OCI-LY1 (cell line): ENCODE measurements around the gene C2orf74.

Experiments
- H2AFZ ChIP-seq: fragments of 200-600 bp; sonication (generic), shearing (Covaris generic); 2 replicates; pipeline ENCODE4 v1.6.0; 2014; ENCODE audit warnings: antibody characterized with exemption, mild to moderate bottlenecking, low read length
- H3F3A ChIP-seq: fragments of 200-600 bp; sonication (generic), shearing (Covaris generic); 2 replicates; pipeline ENCODE4 v1.6.0; 2014; ENCODE audit warnings: mild to moderate bottlenecking, antibody characterized with exemption, low read length, moderate library complexity; ENCODE audit not compliant: insufficient read depth
- H3K27ac ChIP-seq: fragments of 200-600 bp; sonication (generic); 2 replicates; pipeline ENCODE4 v1.5.1; 2014; ENCODE audit warnings: low read length, mixed run types, mild to moderate bottlenecking, low read depth; ENCODE audit not compliant: poor library complexity, severe bottlenecking
- H3K27me3 ChIP-seq: fragments of 200-600 bp; sonication (generic); 2 replicates; pipeline ENCODE4 v1.6.0; 2014; ENCODE audit warnings: antibody characterized with exemption, mild to moderate bottlenecking, low read length, moderate library complexity; ENCODE audit not compliant: insufficient read depth
- H3K36me3 ChIP-seq: fragments of 200-600 bp; sonication (generic); 2 replicates; pipeline ENCODE4 v1.6.1; 2014; ENCODE audit warnings: mild to moderate bottlenecking, antibody characterized with exemption, low read length, moderate library complexity, mixed read lengths; ENCODE audit not compliant: insufficient read depth
- H3K4me1 ChIP-seq: fragments of 200-600 bp; sonication (generic); 2 replicates; pipeline ENCODE4 v1.5.1; 2014; ENCODE audit warnings: mild to moderate bottlenecking, low read length, moderate library complexity; ENCODE audit not compliant: insufficient read depth, severe bottlenecking
- H3K4me2 ChIP-seq: fragments of 200-600 bp; sonication (generic), shearing (Covaris generic); 2 replicates; pipeline ENCODE4 v1.6.1; 2014; ENCODE audit warnings: low read length
- H3K4me3 ChIP-seq: fragments of 200-600 bp; sonication (generic); 2 replicates; pipeline ENCODE4 v1.5.1; 2014; ENCODE audit warnings: low read length, low read depth, mild to moderate bottlenecking, mixed read lengths; ENCODE audit not compliant: poor library complexity, severe bottlenecking
- H3K79me2 ChIP-seq: fragments of 200-600 bp; shearing (Covaris generic); 2 replicates; pipeline ENCODE4 v1.6.1; 2016; ENCODE audit warnings: mixed run types, low read length, mixed read lengths; ENCODE audit not compliant: insufficient read depth
- H3K9ac ChIP-seq: fragments of 200-600 bp; sonication (generic), shearing (Covaris generic); 2 replicates; pipeline ENCODE4 v1.6.1; 2014; ENCODE audit warnings: mild to moderate bottlenecking, low read length, mixed read lengths
- H3K9me2 ChIP-seq: fragments of 200-600 bp; sonication (generic), shearing (Covaris generic); 2 replicates; pipeline ENCODE4 v1.6.1; 2014; ENCODE audit warnings: low read depth, mild to moderate bottlenecking, low read length, mixed read lengths
- H3K9me3 ChIP-seq: fragments of 200-600 bp; shearing (Covaris generic); 2 replicates; pipeline ENCODE4 v1.6.1; 2014; ENCODE audit warnings: low read length, mixed read lengths
- H4K20me1 ChIP-seq: fragments of 200-600 bp; sonication (generic), shearing (Covaris generic); 2 replicates; pipeline ENCODE4 v1.6.0; 2016; ENCODE audit warnings: mild to moderate bottlenecking, low read length; ENCODE audit not compliant: insufficient read depth
- EZH2 ChIP-seq: fragments of 200-600 bp; sonication (generic), shearing (Covaris generic); IDR thresholded peaks from 2 replicates; pipeline ENCODE4 v1.8.0; 2017; ENCODE audit warnings: borderline replicate concordance, mixed run types, mild to moderate bottlenecking, antibody characterized with exemption, low read length, moderate library complexity, mixed read lengths
- TF ChIP-seq, protein P1 (sequence below): fragments of 200-600 bp; sonication (generic), shearing (Covaris generic); IDR thresholded peaks from 2 replicates; pipeline ENCODE4 v1.5.1; 2017; ENCODE audit warnings: mild to moderate bottlenecking, antibody characterized with exemption, low read length, moderate library complexity, mixed read lengths

C2orf74 gene

DNA sequence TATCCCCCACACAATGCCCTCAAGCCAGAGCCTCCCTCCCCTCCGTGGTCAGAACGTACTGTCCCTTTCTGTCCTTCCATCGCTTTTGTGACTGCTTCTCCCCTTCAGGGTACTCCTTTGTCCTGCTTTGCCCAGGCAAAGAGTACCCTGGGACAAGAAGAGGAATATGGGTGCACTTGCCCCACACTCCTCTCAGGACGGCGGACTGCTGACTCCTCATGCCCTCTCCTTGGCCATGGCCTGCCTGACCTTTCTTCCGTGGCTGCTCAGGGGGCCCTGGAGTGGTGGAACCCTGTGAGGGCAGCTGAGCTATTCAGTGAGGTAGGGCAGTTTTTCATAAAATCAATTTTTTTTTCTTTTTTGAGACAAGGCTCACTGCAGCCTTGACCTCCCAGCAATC lies 18.7 kb downstream of the C2orf74 start:
- H3K79me2 ChIP-seq, result no peaks in the 10 kb centered on the region
- no peak for TF ChIP-seq EZH2
- TF ChIP-seq, protein P1, sequence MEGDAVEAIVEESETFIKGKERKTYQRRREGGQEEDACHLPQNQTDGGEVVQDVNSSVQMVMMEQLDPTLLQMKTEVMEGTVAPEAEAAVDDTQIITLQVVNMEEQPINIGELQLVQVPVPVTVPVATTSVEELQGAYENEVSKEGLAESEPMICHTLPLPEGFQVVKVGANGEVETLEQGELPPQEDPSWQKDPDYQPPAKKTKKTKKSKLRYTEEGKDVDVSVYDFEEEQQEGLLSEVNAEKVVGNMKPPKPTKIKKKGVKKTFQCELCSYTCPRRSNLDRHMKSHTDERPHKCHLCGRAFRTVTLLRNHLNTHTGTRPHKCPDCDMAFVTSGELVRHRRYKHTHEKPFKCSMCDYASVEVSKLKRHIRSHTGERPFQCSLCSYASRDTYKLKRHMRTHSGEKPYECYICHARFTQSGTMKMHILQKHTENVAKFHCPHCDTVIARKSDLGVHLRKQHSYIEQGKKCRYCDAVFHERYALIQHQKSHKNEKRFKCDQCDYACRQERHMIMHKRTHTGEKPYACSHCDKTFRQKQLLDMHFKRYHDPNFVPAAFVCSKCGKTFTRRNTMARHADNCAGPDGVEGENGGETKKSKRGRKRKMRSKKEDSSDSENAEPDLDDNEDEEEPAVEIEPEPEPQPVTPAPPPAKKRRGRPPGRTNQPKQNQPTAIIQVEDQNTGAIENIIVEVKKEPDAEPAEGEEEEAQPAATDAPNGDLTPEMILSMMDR, result no peak
- no peaks in the 10 kb centered on the region for H4K20me1 ChIP-seq
- peaks cover 63% of the 10 kb centered on the region for H3K36me3 ChIP-seq
- H2AFZ ChIP-seq, result no peak overlapping the region
- peak overlapping the region; percentile 74; the same call in 1 of the 2 replicates for H3K4me2 ChIP-seq
- H3K9me2 ChIP-seq, result no peaks in the 10 kb centered on the region
- no peaks in the 10 kb centered on the region for H3F3A ChIP-seq
- H3K9ac ChIP-seq, result no peak overlapping the region; the same call in 1 of the 2 replicates
- peaks cover 48% of the 10 kb centered on the region for H3K4me1 ChIP-seq
- no peak overlapping the region for H3K27ac ChIP-seq
- no peaks in the 10 kb centered on the region for H3K9me3 ChIP-seq
- H3K4me3 ChIP-seq, result peak overlapping the region; percentile 27
- H3K27me3 ChIP-seq, result no peaks in the 10 kb centered on the region

DNA sequence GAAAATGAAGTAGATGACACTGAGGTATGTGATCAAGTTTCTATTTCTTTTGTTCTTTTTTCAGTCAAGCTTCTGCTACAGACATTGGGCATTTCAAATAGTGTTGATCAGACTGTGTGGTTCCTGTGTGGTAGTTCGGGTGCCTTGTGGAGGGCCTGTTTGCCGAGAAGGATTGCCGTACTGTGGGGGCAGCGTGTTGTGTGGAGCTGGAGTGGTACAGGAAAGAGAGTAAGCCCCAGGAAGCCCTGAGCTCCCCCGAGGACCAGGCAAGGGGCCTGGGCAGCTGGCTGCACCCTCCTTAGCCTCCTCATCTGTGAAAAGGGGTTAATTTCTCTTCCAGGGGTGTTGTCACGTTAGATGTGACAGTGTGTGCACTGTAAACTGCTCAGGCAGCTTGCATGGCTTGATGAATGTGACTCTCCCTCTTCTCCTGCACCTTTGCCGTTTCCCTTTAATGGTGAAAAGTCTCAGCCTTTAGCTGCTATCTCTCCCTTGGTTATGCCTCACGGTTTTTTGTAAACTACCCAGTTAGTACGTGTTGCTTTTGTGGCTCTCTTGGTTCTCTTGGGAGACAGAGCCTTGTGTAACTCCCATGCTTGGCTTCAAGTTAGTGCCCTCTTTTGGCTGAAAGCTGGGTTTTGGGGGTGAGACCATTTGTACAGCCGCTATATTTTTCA lies 19.5 kb downstream of the C2orf74 start:
- H3K9me2 ChIP-seq, result no peaks in the 10 kb centered on the region
- H3K9me3 ChIP-seq, result no peaks in the 10 kb centered on the region
- no peaks in the 10 kb centered on the region for H3K79me2 ChIP-seq
- TF ChIP-seq, protein P1, result 0 out of 2 replicates have a peak, but pooled peaks have one; percentile 24
- TF ChIP-seq EZH2, result no peak
- H3K4me3 ChIP-seq, result peak overlapping the region; percentile 27
- H3K27ac ChIP-seq, result peak overlapping the region; percentile 28
- peaks cover 72% of the 10 kb centered on the region for H3K36me3 ChIP-seq
- H3K4me1 ChIP-seq, result peaks cover 42% of the 10 kb centered on the region
- H4K20me1 ChIP-seq, result no peaks in the 10 kb centered on the region
- no peaks in the 10 kb centered on the region for H3F3A ChIP-seq
- no peak overlapping the region for H2AFZ ChIP-seq
- H3K9ac ChIP-seq, result peak overlapping the region; percentile 25; the same call in 1 of the 2 replicates
- H3K27me3 ChIP-seq, result no peaks in the 10 kb centered on the region
- H3K4me2 ChIP-seq, result peak overlapping the region; percentile 74

DNA sequence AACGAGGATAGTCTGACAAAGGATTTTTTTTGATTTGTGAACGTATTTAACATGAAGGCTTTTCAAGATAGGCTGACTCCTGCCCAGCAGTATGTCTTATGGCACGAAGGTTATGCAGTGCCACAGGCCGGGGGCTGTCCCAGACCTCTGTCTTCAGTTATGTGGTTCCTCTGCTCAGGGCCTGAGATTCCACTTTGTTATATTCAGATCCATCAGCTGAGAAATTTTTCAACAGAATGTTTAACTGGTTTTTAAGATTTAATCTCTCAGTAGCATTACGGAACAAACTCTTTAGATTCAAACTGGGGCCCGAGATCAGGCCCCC lies 20.0 kb downstream of the C2orf74 start:
- no peaks in the 10 kb centered on the region for H3K9me3 ChIP-seq
- H3F3A ChIP-seq, result no peaks in the 10 kb centered on the region
- H3K9me2 ChIP-seq, result no peaks in the 10 kb centered on the region
- H3K27me3 ChIP-seq, result no peaks in the 10 kb centered on the region
- H4K20me1 ChIP-seq, result no peaks in the 10 kb centered on the region
- no peak overlapping the region for H3K4me3 ChIP-seq
- no peak overlapping the region; the same call in 1 of the 2 replicates for H3K9ac ChIP-seq
- peak overlapping the region; percentile 74; the same call in 1 of the 2 replicates for H3K4me2 ChIP-seq
- peaks cover 39% of the 10 kb centered on the region for H3K4me1 ChIP-seq
- no peak overlapping the region for H3K27ac ChIP-seq
- peaks cover 77% of the 10 kb centered on the region for H3K36me3 ChIP-seq
- no peak overlapping the region for H2AFZ ChIP-seq
- H3K79me2 ChIP-seq, result no peaks in the 10 kb centered on the region
- no peak for TF ChIP-seq EZH2
- TF ChIP-seq, protein P1, result no peak
